GM19043 (cell line): ENCODE results near the gene SLC9C1.

Experiments
- ATAC-seq: cut with Tn5 transposase; IDR thresholded peaks from one replicate; pipeline ENCODE4 v1.9.1; 2021; ENCODE audit warnings: low read depth; ENCODE audit not compliant: unreplicated experiment

The SLC9C1 gene

GRCh38 chr3:112308151-112308911 lies 14.3 kb upstream of the SLC9C1 start:
- no peak for ATAC-seq

- no peak for ATAC-seq
Measured at GRCh38 chr3:112307557-112307956, 13.5 kb upstream of the SLC9C1 start.

DNA sequence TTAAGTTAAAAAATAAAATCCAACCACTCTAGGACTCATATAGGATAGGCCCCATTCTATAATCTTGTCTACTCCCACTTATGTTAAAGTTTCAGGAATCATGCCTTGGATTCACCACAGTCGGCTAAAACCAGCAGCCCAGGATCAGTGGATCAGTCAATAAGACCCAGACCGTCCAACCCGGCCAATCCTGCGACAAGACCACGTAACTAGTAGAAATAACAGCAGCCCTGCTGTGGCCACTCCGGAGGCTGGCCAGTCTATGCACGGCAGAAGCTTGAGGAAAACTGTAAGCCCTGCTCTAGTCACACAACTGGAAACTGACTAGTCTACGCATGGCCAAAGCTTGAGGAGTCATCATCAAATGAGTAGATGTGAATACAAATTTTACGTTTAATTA lies 12.8 kb upstream of the SLC9C1 start:
- ATAC-seq = no peak

DNA sequence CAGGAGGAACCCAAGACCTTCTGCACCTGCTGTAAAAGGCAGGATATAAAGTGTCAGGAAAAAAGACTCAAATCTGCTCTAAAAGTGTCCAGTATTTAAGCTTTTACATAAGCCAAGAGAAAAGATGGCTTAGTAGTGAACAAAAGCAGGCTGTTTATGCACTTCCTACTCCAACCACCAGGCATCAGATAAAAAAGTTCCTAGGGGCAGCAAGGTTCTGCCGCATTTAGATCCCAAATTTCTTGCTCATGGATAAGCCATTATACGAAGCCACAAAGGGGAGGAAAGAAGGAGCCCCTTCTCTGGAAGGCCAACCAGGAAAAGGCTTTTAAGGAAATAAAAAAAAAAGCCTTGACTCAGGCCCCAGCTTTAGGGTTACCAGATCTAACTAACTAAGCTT lies 10.6 kb upstream of the SLC9C1 start:
- no peak for ATAC-seq

DNA sequence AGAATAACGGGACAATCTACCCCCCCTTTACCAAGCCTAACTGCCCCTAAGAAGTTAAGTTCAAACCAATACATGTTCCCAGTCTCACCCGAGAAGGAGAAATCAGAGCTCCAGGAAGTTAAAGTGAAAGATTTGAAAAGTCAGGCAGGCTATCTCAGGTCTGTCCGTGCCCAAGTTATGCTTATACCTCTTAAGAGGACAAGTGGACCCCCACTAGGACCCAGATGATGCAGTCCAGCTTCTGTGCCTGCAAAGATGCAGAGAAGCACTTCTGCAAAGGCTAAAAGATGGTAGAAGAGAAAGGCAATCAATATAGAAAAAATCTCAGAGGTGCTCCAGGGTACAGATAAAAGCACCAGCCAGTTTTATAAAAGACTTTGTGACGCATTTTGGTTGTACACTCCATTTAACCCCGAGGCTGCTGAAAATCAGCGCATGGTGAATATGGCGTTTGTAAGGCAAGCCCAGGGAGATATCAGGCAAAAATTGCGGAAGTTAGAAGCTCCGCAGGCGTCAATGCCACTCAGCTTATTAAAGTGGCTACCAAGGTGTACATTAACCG lies 9.8 kb upstream of the SLC9C1 start:
- peak; percentile 56 for ATAC-seq

- peak; percentile 53 for ATAC-seq
Measured at GRCh38 chr3:112302881-112303763, 9.1 kb upstream of the SLC9C1 start.

GRCh38 chr3:112302150-112302830 lies 8.3 kb upstream of the SLC9C1 start:
- ATAC-seq = no peak

DNA sequence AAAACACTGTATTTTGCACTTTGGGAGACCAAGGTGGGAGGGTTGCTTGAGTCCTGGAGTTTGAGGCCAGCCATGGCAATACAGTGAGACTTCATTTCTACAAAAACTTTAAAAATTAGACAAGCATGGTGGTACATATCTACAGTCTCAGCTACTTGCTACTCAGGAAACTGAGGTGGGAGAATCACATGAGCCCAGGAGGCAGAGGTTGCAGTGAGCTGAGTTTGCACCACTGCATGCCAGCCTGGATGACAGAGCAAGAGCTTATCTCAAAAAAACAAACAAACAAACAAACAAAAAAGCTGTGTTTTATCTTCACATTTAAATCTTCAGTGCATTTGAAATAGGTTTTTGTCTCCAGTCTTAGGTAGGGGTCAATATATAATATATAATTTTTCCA lies 4.8 kb upstream of the SLC9C1 start:
- no peak for ATAC-seq

DNA sequence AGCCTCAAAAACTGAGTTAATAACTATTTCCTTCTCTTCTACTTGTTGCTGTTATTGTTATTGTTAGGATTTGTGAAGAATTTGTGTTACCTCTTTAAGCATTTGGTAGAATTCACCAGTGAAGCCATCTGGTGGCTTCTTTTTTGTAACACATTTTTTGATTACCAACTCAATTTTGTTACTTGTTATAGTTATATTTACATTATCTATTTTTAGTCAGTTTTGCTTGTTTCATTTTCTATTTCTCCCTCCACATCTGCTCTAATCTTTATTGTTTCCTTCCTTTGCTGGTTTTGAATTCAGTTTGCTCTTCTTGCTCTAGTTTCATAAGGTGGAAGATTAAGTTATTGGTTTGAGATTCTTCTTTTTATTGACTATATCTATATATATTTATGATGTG lies 3.7 kb upstream of the SLC9C1 start:
- no peak for ATAC-seq

- ATAC-seq = no peak
Measured at GRCh38 chr3:112289011-112289410, 5.0 kb downstream of the SLC9C1 start.

- ATAC-seq = no peak
Measured at GRCh38 chr3:112280266-112280665, 13.8 kb downstream of the SLC9C1 start.

DNA sequence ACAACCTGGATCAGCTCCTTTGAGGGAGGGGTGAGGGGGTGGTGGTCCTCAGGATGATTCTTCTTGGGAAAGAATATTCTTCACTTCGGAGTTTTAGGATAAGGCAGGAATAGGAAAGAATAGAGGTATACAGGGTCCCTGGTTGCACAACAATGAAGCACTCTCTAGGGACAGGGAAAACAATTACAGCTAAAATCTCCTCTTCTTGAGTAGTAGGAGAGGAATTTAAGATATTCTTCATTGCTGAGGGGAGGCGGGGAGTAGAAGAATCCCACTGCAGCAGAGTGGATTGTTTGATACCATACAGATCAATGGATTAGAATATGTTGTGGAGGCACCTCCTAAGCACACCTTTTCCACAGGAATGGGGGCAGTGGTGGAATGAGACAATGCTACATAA lies 20.5 kb downstream of the SLC9C1 start:
- no peak for ATAC-seq

GRCh38 chr3:112261742-112262141 lies 32.3 kb downstream of the SLC9C1 start:
- ATAC-seq = no peak

DNA sequence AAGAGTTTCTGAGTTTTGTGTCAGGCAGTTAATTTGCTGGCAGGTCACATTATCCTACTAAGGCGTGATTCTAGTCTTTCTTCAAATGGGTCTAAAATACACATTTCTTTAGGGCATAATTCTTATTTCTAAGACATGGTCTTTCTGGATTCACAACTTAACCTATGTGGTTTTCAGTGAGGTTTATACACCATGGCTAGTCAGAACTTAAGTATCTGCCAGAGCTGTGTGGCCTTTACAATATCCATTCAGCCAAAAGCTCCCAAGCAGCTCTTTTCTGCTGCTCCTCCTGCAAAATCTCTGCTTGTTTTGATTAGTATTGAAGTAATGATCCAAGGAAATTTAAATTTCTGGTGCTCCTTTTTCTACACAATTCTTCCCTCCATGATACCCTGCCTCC lies 33.5 kb downstream of the SLC9C1 start:
- no peak for ATAC-seq

GRCh38 chr3:112253301-112253971 lies 40.6 kb downstream of the SLC9C1 start:
- no peak for ATAC-seq

DNA sequence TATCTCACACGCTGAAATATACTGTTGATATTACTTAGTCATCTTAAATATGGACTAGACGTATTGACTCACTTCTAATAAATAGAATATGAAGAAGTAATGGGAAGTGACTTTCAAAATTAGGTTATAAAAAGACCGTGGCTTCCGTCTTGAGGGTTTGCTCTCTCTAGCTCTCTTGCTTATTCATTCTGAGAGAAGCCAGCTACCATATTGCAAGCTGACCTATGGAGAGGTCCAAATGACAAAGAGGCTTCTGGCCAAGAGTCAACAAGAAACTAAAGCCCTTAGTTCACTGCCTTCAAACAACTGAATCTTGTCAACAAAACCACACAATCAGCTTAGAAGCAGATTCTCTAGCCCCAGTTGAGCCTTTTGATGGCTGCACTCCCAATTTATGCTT lies 46.1 kb downstream of the SLC9C1 start:
- ATAC-seq = no peak

GRCh38 chr3:112247350-112247749 lies 46.7 kb downstream of the SLC9C1 start:
- no peak for ATAC-seq

DNA sequence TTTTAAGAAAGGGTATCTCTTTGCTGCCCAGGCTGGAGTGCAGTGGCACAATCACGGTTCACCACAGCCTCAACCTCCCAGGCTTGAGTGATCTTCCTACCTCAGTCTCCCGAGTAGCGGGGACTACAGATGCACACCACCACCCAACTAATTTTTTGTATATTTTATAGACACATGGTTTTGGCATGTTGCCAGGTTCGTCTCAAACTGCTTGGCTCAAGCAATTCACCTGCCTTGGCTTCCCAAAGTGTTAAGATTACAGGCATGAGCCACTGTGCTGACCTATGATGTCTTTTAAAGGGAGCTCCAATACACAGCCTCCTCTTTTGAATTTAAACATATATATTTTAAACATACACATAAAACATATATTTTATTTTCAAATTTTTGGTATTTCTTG lies 60.9 kb downstream of the SLC9C1 start:
- no peak for ATAC-seq

GRCh38 chr3:112231727-112232126 lies 62.3 kb downstream of the SLC9C1 start:
- ATAC-seq = no peak

DNA sequence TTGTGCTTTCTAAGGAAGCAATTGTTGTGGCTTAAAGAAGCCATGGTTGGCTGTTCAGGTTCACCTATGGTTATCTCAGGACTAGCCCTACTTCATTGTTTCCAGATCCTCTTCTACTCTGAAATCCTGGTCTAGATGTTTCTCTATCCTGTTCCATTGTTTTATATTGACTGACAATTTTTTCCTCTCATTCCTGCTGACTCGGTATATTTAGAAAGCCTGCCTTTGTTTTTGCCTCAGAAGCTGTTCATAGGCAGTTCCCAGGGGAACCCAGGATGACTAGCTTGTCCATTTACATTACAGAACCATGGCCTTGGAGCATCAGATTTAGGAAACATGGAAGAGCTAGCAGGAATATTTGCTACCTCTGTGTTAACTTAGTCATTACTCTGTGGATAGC lies 64.0 kb downstream of the SLC9C1 start:
- ATAC-seq = no peak
